ENCODE results near the gene KRT23.

KRT23 gene

DNA sequence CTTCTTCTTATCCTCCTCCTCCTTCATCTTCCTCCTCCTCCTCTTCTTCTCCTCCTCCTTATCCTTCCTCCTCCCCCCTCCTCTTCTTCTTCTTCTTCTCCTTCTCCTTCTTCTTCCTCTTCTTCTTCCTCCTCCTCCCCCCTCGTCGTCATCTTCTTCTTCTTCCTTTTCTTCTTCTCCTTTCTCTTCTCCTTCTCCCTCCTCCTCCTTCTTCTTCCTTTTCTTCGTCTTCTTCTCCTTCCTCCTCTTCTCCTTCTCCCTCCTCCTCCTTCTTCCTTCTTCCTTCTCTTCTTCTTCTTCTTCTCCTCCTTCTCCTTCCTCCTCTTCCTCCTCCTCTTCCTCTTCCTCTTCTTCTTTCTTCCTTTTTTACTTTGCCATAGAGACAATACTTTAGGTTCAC is 5.1 kb upstream of the KRT23 start:
- TF ChIP-seq SPI1 (IDR thresholded peaks at IDR 0.05; ENCODE audit: borderline replicate concordance, low read depth), result no peak
- TF ChIP-seq GABPA (IDR thresholded peaks at IDR 0.05; ENCODE audit: low read depth), result no peak
- TF ChIP-seq, protein P1, sequence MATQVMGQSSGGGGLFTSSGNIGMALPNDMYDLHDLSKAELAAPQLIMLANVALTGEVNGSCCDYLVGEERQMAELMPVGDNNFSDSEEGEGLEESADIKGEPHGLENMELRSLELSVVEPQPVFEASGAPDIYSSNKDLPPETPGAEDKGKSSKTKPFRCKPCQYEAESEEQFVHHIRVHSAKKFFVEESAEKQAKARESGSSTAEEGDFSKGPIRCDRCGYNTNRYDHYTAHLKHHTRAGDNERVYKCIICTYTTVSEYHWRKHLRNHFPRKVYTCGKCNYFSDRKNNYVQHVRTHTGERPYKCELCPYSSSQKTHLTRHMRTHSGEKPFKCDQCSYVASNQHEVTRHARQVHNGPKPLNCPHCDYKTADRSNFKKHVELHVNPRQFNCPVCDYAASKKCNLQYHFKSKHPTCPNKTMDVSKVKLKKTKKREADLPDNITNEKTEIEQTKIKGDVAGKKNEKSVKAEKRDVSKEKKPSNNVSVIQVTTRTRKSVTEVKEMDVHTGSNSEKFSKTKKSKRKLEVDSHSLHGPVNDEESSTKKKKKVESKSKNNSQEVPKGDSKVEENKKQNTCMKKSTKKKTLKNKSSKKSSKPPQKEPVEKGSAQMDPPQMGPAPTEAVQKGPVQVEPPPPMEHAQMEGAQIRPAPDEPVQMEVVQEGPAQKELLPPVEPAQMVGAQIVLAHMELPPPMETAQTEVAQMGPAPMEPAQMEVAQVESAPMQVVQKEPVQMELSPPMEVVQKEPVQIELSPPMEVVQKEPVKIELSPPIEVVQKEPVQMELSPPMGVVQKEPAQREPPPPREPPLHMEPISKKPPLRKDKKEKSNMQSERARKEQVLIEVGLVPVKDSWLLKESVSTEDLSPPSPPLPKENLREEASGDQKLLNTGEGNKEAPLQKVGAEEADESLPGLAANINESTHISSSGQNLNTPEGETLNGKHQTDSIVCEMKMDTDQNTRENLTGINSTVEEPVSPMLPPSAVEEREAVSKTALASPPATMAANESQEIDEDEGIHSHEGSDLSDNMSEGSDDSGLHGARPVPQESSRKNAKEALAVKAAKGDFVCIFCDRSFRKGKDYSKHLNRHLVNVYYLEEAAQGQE (IDR thresholded peaks at IDR 0.05; ENCODE audit: insufficient replicate concordance, low read depth), result no peak
- TF ChIP-seq POLR2AphosphoS5 (IDR thresholded peaks at IDR 0.05; ENCODE audit: low read depth), result no peak
- TF ChIP-seq, protein P2, sequence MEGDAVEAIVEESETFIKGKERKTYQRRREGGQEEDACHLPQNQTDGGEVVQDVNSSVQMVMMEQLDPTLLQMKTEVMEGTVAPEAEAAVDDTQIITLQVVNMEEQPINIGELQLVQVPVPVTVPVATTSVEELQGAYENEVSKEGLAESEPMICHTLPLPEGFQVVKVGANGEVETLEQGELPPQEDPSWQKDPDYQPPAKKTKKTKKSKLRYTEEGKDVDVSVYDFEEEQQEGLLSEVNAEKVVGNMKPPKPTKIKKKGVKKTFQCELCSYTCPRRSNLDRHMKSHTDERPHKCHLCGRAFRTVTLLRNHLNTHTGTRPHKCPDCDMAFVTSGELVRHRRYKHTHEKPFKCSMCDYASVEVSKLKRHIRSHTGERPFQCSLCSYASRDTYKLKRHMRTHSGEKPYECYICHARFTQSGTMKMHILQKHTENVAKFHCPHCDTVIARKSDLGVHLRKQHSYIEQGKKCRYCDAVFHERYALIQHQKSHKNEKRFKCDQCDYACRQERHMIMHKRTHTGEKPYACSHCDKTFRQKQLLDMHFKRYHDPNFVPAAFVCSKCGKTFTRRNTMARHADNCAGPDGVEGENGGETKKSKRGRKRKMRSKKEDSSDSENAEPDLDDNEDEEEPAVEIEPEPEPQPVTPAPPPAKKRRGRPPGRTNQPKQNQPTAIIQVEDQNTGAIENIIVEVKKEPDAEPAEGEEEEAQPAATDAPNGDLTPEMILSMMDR (IDR thresholded peaks at IDR 0.05; ENCODE audit: insufficient read depth, low read length), result no peak
- Histone ChIP-seq H3K4me3 (replicated peaks; ENCODE audit: insufficient read depth, low read length) (no peak overlapping the region), H3K27ac (replicated peaks) (no peak overlapping the region), H3K27me3 (ENCODE audit: insufficient read depth, poor library complexity, severe bottlenecking) (no peaks in the 10 kb centered on the region)
- no peak for DNase-seq (ENCODE audit: low read depth in 1 of 2, low spot score in 1 of 2)

DNA sequence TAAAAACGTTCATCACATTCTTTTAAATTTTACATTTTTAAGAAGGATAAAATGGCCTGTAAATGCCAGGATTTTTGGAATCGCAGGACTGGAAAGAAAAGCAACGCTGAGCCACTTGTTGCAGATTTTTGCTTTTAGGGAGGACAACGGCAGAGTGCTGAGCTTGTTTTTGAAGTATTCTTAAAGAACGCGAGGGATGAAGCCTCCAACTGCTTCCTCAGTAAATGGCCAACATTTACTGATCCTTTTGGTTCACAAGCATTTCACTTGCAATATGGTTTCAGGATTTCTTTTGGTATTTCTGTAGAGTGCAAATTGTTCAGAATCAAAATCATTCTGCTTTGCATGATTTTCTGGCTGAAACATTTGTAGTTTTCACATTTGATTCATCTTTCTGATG is 2.8 kb upstream of the KRT23 start:
- Histone ChIP-seq H3K27me3 (ENCODE audit: insufficient read depth, poor library complexity, severe bottlenecking) (no peaks in the 10 kb centered on the region), H3K4me3 (replicated peaks; ENCODE audit: insufficient read depth, low read length) (no peak overlapping the region), H3K27ac (replicated peaks) (no peak overlapping the region)
- TF ChIP-seq SPI1 (IDR thresholded peaks at IDR 0.05; ENCODE audit: borderline replicate concordance, low read depth) (no peak), POLR2AphosphoS5 (IDR thresholded peaks at IDR 0.05; ENCODE audit: low read depth) (no peak), GABPA (IDR thresholded peaks at IDR 0.05; ENCODE audit: low read depth) (no peak)
- TF ChIP-seq, protein P2 (IDR thresholded peaks at IDR 0.05; ENCODE audit: insufficient read depth, low read length), result no peak
- TF ChIP-seq, protein P1 (IDR thresholded peaks at IDR 0.05; ENCODE audit: insufficient replicate concordance, low read depth), result no peak
- no peak for DNase-seq (ENCODE audit: low read depth in 1 of 2, low spot score in 1 of 2)

DNA sequence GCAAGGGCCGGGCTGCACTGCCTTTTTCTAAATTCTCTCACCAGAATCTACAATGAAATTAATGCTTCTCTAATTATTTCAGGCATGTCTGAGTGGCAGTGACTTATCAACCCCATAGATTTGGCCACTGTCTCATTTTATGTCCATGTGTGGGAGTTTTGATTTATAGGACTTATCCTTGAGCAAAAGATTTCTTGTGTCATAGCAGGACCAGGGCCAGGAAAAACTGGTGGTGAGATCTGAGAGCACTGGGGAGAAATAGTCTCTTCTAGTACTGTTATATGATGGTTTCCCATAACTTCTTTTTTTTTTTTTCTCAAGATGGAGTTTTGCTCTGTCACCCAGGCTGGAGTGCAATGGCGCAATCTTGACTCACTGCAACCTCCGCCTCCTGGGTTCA is 1.5 kb upstream of the KRT23 start:
- TF ChIP-seq, protein P2 (IDR thresholded peaks at IDR 0.05; ENCODE audit: insufficient read depth, low read length), result no peak
- TF ChIP-seq, protein P1 (IDR thresholded peaks at IDR 0.05; ENCODE audit: insufficient replicate concordance, low read depth), result no peak
- no peak for TF ChIP-seq GABPA (IDR thresholded peaks at IDR 0.05; ENCODE audit: low read depth)
- TF ChIP-seq POLR2AphosphoS5 (IDR thresholded peaks at IDR 0.05; ENCODE audit: low read depth), result no peak
- no peak for TF ChIP-seq SPI1 (IDR thresholded peaks at IDR 0.05; ENCODE audit: borderline replicate concordance, low read depth)
- Histone ChIP-seq H3K27ac (replicated peaks) (no peak overlapping the region), H3K27me3 (ENCODE audit: insufficient read depth, poor library complexity, severe bottlenecking) (no peaks in the 10 kb centered on the region), H3K4me3 (replicated peaks; ENCODE audit: insufficient read depth, low read length) (no peak overlapping the region)
- DNase-seq (ENCODE audit: low read depth in 1 of 2, low spot score in 1 of 2), result no peak

All from HL-60 (cell line).